Caco-2 (cell line): Measurements from ENCODE around the gene ZNF629. TPM values are rescaled to one million over a fixed set of nuclear protein-coding genes. Genes with fewer than 3 reads are reported as not detected.

Experiments
- BruUV-seq: library from RNA; stranded (reverse); fragments of 400-500 nt; replicated peaks from 2 replicates; lab custom pipeline; 2021; lab: Mats Ljungman, UMichigan
- CTCF ChIA-PET: fragments of 300-600 bp; sonication (Branson Sonifier 250); formaldehyde crosslinking; loops from one replicate; lab custom pipeline; 2022; ENCODE audit warnings: antibody characterized with exemption; lab: Charles Lee
- POLR2A ChIA-PET: fragments of 300-600 bp; sonication (Branson Sonifier 250); formaldehyde crosslinking; loops from one replicate; lab custom pipeline; 2022; ENCODE audit warnings: antibody characterized with exemption; lab: Charles Lee
- DNase-seq, 2 experiments: peaks; one replicate each; pipeline versions ENCODE4 v3.0.0 to v3.0.0-alpha.2; 2020 to 2022
- H3K27me3 ChIP-seq: replicated peaks from 2 replicates; pipeline ENCODE4 v1.6.0; 2011; ENCODE audit warnings: low read length; ENCODE audit not compliant: control insufficient read depth, insufficient read depth
- H3K36me3 ChIP-seq: 2 replicates; pipeline ENCODE4 v1.5.1; 2011; ENCODE audit warnings: low read length; ENCODE audit not compliant: control insufficient read depth, insufficient read depth
- H3K4me1 ChIP-seq: fragments of 250-450 bp; sonication (Bioruptor Pico); 2 replicates; pipeline ENCODE4 v1.5.1; 2020; ENCODE audit warnings: mild to moderate bottlenecking
- H3K4me3 ChIP-seq: 2 replicates; pipeline ENCODE4 v1.5.1; 2011; ENCODE audit warnings: low read depth, mild to moderate bottlenecking, control low read depth, low read length
- H3K9me3 ChIP-seq: fragments of 250-450 bp; sonication (Bioruptor Pico); 2 replicates; pipeline ENCODE4 v1.5.1; 2020; ENCODE audit warnings: mild to moderate bottlenecking, moderate library complexity
- H3K27ac Mint-ChIP-seq: one replicate; pipeline ENCODE4 v1.8.0; 2022; ENCODE audit warnings: mixed read lengths; ENCODE audit not compliant: unreplicated experiment
- H3K27me3 Mint-ChIP-seq: one replicate; pipeline ENCODE4 v1.8.0; 2022; ENCODE audit warnings: mixed read lengths; ENCODE audit not compliant: insufficient read depth, unreplicated experiment
- H3K36me3 Mint-ChIP-seq: one replicate; pipeline ENCODE4 v1.8.0; 2022; ENCODE audit warnings: mild to moderate bottlenecking, mixed read lengths; ENCODE audit not compliant: insufficient read depth, unreplicated experiment
- H3K4me1 Mint-ChIP-seq: one replicate; pipeline ENCODE4 v1.8.0; 2022; ENCODE audit warnings: low read depth, mixed read lengths; ENCODE audit not compliant: unreplicated experiment
- H3K4me3 Mint-ChIP-seq: one replicate; pipeline ENCODE4 v1.8.0; 2022; ENCODE audit warnings: mild to moderate bottlenecking, moderate library complexity, mixed read lengths; ENCODE audit not compliant: unreplicated experiment
- H3K9me3 Mint-ChIP-seq: one replicate; pipeline ENCODE4 v1.8.0; 2022; ENCODE audit warnings: mixed read lengths; ENCODE audit not compliant: unreplicated experiment
- CTCF ChIP-seq, 2 experiments: fragments of 200-600 bp in 1 of 2; IDR thresholded peaks; 1 replicate in 1 of 2; 2 replicates in 1 of 2; pipeline versions ENCODE4 v1.5.1 to v1.8.0; 2011 to 2022; ENCODE audit warnings: antibody characterized with exemption in 1 of 2, control low read depth in 1 of 2, inconsistent platforms in 1 of 2, low read depth in 1 of 2, low read length in 1 of 2, mild to moderate bottlenecking in 1 of 2, moderate library complexity in 1 of 2; ENCODE audit not compliant: insufficient read depth in 1 of 2, severe bottlenecking in 1 of 2, unreplicated experiment in 1 of 2
- intact Hi-C: fragments of 100-400 bp; cut with micrococcal nuclease; formaldehyde crosslinking; loops from one replicate; pipeline ENCODE4 v1.10.0; 2022; ENCODE audit not compliant: unreplicated experiment
- total RNA-seq: library from RNA; stranded (reverse); gene quantifications from 2 replicates; pipeline ENCODE4 v1.2.3, GENCODE V29; 2022

Gene ZNF629
- total RNA-seq, 1 experiment from 2014 or later, result 20.6 TPM

DNA sequence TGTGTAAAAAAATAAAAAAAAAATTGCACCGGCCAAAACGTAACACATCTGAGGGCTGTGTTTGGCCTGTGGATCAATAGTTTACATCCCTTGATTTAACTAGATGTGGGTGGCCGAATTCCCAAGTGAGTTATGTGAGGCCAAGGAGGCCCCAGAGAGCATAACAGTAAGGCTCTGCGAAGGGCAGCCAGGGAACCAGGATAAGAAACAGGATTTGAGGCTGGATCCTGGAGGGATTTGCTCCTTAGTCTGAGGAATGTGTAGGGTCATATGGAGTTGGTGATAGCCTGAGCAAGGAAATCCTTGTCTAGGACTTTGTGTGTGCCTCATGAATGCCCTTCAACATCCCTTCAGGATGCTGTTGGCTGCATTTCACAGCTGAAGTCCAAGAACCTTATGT lies 36.8 kb downstream of the ZNF629 start:
- POLR2A ChIA-PET, result no interaction called here
- no peak for TF ChIP-seq CTCF (IDR thresholded peaks at IDR 0.05; ENCODE audit: insufficient read depth in 1 of 2, low read depth in 1 of 2, low read length in 1 of 2, severe bottlenecking in 1 of 2, unreplicated experiment in 1 of 2)
- DNase-seq, result no peak
- Histone ChIP-seq H3K27me3 (no peaks in the 10 kb centered on the region), H3K4me1 (peaks cover 11% of the 10 kb centered on the region), H3K4me3 (no peak overlapping the region), H3K9me3 (no peaks in the 10 kb centered on the region), H3K36me3 (no peaks in the 10 kb centered on the region; the same call in 1 of the 2 replicates)
- no TSS peak for BruUV-seq
- Mint-ChIP-seq H3K27ac (no peak overlapping the region), H3K9me3 (no peaks in the 10 kb centered on the region), H3K4me1 (peaks cover 17% of the 10 kb centered on the region), H3K4me3 (no peak overlapping the region), H3K27me3 (no peaks in the 10 kb centered on the region), H3K36me3 (peaks cover 62% of the 10 kb centered on the region)
- intact Hi-C loops, result no loop called here
- CTCF ChIA-PET, result no interaction called here

DNA sequence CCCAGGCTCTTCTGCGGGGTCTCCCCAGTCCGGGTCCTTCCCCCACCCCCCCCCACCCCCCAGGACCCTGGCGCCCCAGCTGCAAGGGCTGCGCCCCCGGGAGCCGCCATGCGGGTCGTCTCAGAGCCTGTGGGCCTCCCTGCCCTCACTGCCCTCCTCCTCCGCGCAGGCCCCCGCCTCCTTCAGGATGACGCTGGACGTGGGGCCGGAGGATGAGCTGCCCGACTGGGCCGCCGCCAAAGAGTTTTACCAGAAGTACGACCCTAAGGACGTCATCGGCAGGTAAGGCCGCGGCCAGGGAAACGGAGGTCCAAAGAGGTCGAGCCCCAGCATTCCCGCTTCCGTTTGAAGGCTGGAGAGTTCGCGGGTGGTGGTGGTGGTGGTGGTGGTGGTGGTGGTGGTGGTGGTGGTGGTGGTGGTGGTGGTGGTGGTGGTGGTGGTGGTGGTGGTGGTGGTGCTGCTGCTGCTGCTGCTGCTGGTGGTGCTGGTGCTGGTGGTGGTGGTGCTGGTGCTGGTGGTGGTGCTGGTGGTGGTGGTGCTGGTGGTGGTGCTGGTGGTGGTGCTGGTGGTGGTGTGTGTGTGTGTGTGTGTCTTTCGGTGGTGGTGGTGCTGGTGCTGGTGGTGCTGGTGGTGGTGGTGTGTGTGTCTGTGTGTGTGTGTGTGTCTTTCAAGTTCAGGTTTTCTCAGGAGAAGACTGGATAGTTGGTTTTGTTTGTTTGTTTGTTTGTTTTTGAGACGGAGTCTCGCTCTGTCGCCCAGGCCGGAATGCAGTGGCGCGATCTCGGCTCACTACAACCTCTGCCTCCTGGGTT lies 38.2 kb downstream of the ZNF629 start:
- Mint-ChIP-seq H3K4me3 (peak overlapping the region; percentile 68), H3K9me3 (no peaks in the 10 kb centered on the region), H3K4me1 (peaks cover 20% of the 10 kb centered on the region), H3K27me3 (no peaks in the 10 kb centered on the region), H3K27ac (peak overlapping the region; percentile 64), H3K36me3 (peaks cover 60% of the 10 kb centered on the region)
- intact Hi-C loops, result loop anchor here (1.0 to 10.0 kb wide), 4 partner anchors 14 to 172 kb away; partner anchors contain the start of genes CFAP119, FBRS, PRR14 and RNF40
- POLR2A ChIA-PET, result interaction anchor here (0.6 to 2.5 kb wide), 11 partner anchors 9 to 319 kb away, joined by 3 to 10 read pairs (median 4); partner anchors contain the start of gene DCTPP1
- no peaks in the 10 kb centered on the region; the same call in 1 of the 2 replicates for H3K36me3 ChIP-seq
- no peaks in the 10 kb centered on the region for H3K27me3 ChIP-seq
- CTCF ChIA-PET, result no interaction called here
- peaks cover 11% of the 10 kb centered on the region for H3K4me1 ChIP-seq
- DNase-seq, result peak in 1 of 2 experiments; percentile 65
- BruUV-seq, result no TSS peak
- H3K4me3 ChIP-seq, result peak overlapping the region; percentile 96
- no peaks in the 10 kb centered on the region for H3K9me3 ChIP-seq
- no peak for TF ChIP-seq CTCF (IDR thresholded peaks at IDR 0.05; ENCODE audit: insufficient read depth in 1 of 2, low read depth in 1 of 2, low read length in 1 of 2, severe bottlenecking in 1 of 2, unreplicated experiment in 1 of 2)

- Mint-ChIP-seq H3K36me3 (peaks cover 61% of the 10 kb centered on the region), H3K27me3 (no peaks in the 10 kb centered on the region), H3K9me3 (no peaks in the 10 kb centered on the region), H3K4me1 (peaks cover 20% of the 10 kb centered on the region), H3K4me3 (peak within 1 kb of the TSS; percentile 68), H3K27ac (peak within 1 kb of the TSS; percentile 64)
- CTCF ChIA-PET, result interaction anchor here (0.7 to 1.1 kb wide), 3 partner anchors 31 to 275 kb away, joined by 3 to 6 read pairs (median 5); no protein-coding TSS in a partner anchor
- BruUV-seq, result no TSS peak
- POLR2A ChIA-PET, result interaction anchor here (0.6 to 2.5 kb wide), 11 partner anchors 8 to 318 kb away, joined by 3 to 10 read pairs (median 4); partner anchors contain the start of gene DCTPP1
- intact Hi-C loops, result loop anchor here (1.0 to 10.0 kb wide), 4 partner anchors 15 to 173 kb away; partner anchors contain the start of genes CFAP119, FBRS, PRR14 and RNF40
- TF ChIP-seq CTCF (IDR thresholded peaks at IDR 0.05; ENCODE audit: insufficient read depth in 1 of 2, low read depth in 1 of 2, low read length in 1 of 2, severe bottlenecking in 1 of 2, unreplicated experiment in 1 of 2), result no peak
- Histone ChIP-seq H3K36me3 (no peaks in the 10 kb centered on the region; the same call in 1 of the 2 replicates), H3K4me3 (peak within 1 kb of the TSS; percentile 96), H3K9me3 (no peaks in the 10 kb centered on the region), H3K27me3 (no peaks in the 10 kb centered on the region), H3K4me1 (peaks cover 11% of the 10 kb centered on the region)
- DNase-seq, result peak; percentile 98
Measured at GRCh38 chr16:30747799-30748633, 39.0 kb downstream of the ZNF629 start, which contains the start of gene PHKG2. Gene PHKG2, plus strand, starts transcription at chr16:30748425. Its CDS starts 396 bp downstream, at chr16:30748821.
